Thyroid gland (tissue), 4 donors: Measurements from ENCODE around the gene HNRNPAB.

Experiments
- POLR2A ChIP-seq, 2 donors: fragments of 450-650 bp; IDR thresholded peaks; one replicate each; pipeline ENCODE4 v1.6.1; 2017; ENCODE audit warnings: antibody characterized with exemption in 2 of 2, mild to moderate bottlenecking in 2 of 2, moderate library complexity in 1 of 2
- TF ChIP-seq, protein P1 (sequence below), 6 experiments: fragments of 200-600 bp in 3 of 6; fragments of 450-650 bp in 3 of 6; sonication (generic) in 3 of 6; IDR thresholded peaks; one replicate each; pipeline ENCODE4 v1.5.1; 2016 to 2019; ENCODE audit warnings: antibody characterized with exemption in 6 of 6, mild to moderate bottlenecking in 2 of 6, inconsistent platforms in 1 of 6, moderate library complexity in 1 of 6

DNA sequence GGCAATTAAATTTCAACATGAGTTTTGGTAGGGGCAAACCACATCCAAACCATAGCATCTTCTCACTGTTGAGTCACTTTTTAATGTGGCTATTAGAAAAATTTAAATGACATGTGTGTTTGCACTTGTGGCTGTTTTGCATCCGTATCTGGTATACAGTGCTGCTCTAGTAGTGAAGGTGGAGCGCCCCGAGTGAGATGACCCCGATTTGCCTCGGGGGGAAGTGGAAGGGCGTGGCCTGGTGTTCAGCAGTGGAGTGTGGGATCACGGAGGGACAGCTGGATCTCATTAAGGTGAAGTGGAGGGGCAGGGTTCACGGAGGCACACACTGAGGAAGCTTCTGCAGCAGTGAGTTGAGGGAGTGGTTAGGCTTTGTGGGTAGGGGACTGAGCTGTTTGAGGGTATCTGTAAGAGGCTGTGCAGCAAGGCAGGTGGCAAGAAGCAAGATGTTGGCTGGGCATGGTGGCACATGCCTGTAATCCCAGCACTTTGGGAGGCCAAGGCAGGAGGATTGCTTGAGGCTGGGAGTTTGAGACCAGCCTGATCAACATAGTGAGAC, 11.0 kb upstream of the HNRNPAB start:
- TF ChIP-seq, protein P1, sequence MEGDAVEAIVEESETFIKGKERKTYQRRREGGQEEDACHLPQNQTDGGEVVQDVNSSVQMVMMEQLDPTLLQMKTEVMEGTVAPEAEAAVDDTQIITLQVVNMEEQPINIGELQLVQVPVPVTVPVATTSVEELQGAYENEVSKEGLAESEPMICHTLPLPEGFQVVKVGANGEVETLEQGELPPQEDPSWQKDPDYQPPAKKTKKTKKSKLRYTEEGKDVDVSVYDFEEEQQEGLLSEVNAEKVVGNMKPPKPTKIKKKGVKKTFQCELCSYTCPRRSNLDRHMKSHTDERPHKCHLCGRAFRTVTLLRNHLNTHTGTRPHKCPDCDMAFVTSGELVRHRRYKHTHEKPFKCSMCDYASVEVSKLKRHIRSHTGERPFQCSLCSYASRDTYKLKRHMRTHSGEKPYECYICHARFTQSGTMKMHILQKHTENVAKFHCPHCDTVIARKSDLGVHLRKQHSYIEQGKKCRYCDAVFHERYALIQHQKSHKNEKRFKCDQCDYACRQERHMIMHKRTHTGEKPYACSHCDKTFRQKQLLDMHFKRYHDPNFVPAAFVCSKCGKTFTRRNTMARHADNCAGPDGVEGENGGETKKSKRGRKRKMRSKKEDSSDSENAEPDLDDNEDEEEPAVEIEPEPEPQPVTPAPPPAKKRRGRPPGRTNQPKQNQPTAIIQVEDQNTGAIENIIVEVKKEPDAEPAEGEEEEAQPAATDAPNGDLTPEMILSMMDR (IDR thresholded peaks at IDR 0.05): no peak
- no peak for TF ChIP-seq POLR2A (IDR thresholded peaks at IDR 0.05)
